Stimulated activated memory B cell treated with anti-CD40 and anti-IgM and Interleukin-4, amounts not matched to agents 10 μg/mL and 1 μg/mL and 100 μg/mL, for 72 hours (primary cell): ENCODE results near the gene KCNJ10.
"Not testable (repeated sequence)": the region's sequence is repeated elsewhere in the genome, so short reads cannot be mapped to it uniquely, and the experiment has no call there.

ENCODE experiments used
- ATAC-seq: fragments of 150-1000 bp; cut with Tn5 transposase; 2 replicates; pipeline ENCODE4 v1.10.0; 2021
- H3K27ac Mint-ChIP-seq: one replicate; pipeline ENCODE4 v1.8.0; 2022; ENCODE audit warnings: mild to moderate bottlenecking, mixed read lengths
- H3K27me3 Mint-ChIP-seq: one replicate; pipeline ENCODE4 v1.8.0; 2022; ENCODE audit warnings: mixed read lengths
- H3K36me3 Mint-ChIP-seq: one replicate; pipeline ENCODE4 v1.8.0; 2022; ENCODE audit warnings: mixed read lengths
- H3K4me1 Mint-ChIP-seq: one replicate; pipeline ENCODE4 v1.8.0; 2022; ENCODE audit warnings: mixed read lengths
- H3K4me3 Mint-ChIP-seq: one replicate; pipeline ENCODE4 v1.8.0; 2022; ENCODE audit warnings: mild to moderate bottlenecking, moderate library complexity, mixed read lengths
- H3K9me3 Mint-ChIP-seq: one replicate; pipeline ENCODE4 v1.8.0; 2022; ENCODE audit warnings: mixed read lengths

KCNJ10 gene

DNA sequence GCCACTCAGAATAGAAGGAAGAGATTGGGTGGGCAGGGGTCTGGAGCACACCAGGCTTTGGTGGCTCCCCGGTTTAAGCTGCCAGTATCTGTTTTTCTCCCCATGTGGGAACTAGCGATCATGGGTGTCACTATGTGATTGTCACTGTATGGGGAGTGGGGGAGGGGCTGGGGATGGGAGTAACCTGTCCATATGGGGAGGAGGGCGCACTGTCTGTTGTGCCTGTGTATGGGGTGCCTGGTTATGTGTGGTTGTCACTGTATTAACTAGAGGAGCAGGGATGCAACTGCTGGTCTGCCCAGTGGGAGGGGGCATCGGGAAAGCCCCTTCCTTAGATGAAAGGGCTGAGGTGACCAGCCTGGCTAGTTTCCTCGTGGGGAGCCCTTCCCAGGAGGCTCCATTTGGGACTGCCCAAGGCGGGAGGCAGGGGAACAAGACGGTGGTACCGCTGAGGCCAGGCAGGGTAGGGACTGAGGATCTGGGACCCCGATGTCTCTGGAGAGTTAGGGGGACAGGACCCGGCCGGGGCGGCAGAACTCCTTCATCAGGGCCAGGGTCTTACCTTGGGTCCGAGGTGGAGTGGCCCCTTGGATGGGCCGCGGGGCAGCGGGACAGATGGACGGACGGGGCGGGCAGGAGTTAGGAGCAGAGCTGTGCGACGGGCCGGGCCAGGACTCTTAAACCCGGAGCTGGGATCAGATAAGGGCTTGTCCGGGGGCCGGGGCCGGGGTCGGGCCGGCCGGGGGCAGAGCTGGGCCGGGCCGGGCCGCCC lies at the start of gene KCNJ10:
Gene KCNJ10 (minus strand): TSS at position 701 of the 772 bp plus-strand sequence. CDS start 27,628 bp downstream, outside the sequence.
- H3K9me3 Mint-ChIP-seq, result no peaks in the 10 kb centered on the region
- H3K27me3 Mint-ChIP-seq, result peaks cover 44% of the 10 kb centered on the region
- H3K27ac Mint-ChIP-seq, result peak within 1 kb of the TSS; percentile 16
- ATAC-seq, result no peak
- no peaks in the 10 kb centered on the region for H3K36me3 Mint-ChIP-seq
- peaks cover 21% of the 10 kb centered on the region for H3K4me1 Mint-ChIP-seq
- H3K4me3 Mint-ChIP-seq, result peak within 1 kb of the TSS; percentile 80

DNA sequence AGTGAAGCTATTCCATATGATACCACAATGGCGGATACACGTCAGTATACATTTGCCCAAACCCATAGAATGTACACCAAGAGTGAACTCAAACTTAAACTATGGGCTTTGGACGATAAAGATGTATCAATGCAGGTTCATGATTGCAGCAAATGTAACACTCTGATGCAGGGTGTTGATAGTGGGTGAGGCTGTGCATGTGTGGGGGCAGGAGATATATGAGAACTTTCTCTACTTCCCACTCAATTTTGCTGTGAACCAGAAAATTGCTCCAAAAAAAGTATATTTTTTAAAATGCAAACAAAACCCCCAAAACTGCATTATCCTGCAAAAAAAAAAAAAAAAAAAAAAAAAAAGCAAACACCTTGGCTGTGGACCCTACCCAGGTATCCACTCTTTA lies 49.0 kb upstream of the KCNJ10 start:
- Mint-ChIP-seq H3K36me3 (no peaks in the 10 kb centered on the region), H3K27me3 (peaks cover 54% of the 10 kb centered on the region), H3K4me3 (no peak overlapping the region), H3K4me1 (no peaks in the 10 kb centered on the region), H3K9me3 (no peaks in the 10 kb centered on the region), H3K27ac (no peak overlapping the region)
- no peak for ATAC-seq

DNA sequence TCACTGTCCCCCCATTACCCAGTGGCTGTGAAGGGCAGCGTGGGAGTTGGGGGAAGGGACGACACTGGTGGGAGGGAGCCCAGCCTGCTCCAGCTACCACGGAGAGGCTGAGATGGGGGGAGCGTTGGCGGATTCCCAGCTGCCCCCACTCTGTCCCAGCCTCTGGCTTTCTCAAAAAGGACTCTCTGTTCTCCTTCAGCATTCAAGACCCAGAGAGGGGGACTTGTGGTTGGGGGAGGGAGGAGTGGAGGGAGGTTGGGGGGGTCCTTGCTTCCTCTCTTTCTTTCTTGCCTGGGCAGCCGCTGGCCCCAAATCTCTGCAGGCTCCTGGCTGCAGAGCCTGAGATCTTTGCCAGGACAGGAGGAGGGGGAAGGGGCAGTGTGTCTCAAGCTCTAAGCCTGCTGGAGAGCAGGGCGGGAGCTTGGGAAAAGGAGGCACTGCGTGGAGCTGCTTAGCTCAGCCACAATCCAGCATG lies 47.8 kb upstream of the KCNJ10 start:
- ATAC-seq, result no peak
- Mint-ChIP-seq H3K27me3 (peaks cover 60% of the 10 kb centered on the region), H3K9me3 (no peaks in the 10 kb centered on the region)

DNA sequence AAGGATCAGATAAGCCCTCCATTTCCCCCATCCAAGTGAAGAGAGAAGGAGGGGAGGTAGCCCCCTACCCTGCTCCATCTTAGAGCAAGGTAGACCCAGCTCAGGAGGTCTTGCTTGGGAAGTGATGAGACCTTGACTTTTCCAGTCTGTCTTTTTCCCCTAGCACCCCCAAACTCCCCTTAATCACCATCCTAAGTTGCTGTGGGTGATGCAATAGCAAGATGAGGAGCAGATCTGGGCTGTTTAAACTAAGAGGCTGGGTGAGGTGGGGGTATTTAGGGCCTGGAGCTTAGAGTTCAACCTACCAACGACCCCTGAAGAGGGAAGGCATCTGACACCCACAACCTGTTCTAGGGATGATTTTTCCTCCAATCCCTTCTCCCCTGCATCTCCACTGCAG lies 47.3 kb upstream of the KCNJ10 start:
- Mint-ChIP-seq H3K4me3 (no peak overlapping the region), H3K9me3 (no peaks in the 10 kb centered on the region), H3K27ac (no peak overlapping the region), H3K4me1 (no peaks in the 10 kb centered on the region), H3K36me3 (no peaks in the 10 kb centered on the region), H3K27me3 (peaks cover 65% of the 10 kb centered on the region)
- no peak for ATAC-seq

More for the DNA sequence above, 47.8 kb upstream of the KCNJ10 start:
- Mint-ChIP-seq H3K4me3 (no peak overlapping the region), H3K27ac (no peak overlapping the region), H3K4me1 (no peaks in the 10 kb centered on the region), H3K36me3 (no peaks in the 10 kb centered on the region)

DNA sequence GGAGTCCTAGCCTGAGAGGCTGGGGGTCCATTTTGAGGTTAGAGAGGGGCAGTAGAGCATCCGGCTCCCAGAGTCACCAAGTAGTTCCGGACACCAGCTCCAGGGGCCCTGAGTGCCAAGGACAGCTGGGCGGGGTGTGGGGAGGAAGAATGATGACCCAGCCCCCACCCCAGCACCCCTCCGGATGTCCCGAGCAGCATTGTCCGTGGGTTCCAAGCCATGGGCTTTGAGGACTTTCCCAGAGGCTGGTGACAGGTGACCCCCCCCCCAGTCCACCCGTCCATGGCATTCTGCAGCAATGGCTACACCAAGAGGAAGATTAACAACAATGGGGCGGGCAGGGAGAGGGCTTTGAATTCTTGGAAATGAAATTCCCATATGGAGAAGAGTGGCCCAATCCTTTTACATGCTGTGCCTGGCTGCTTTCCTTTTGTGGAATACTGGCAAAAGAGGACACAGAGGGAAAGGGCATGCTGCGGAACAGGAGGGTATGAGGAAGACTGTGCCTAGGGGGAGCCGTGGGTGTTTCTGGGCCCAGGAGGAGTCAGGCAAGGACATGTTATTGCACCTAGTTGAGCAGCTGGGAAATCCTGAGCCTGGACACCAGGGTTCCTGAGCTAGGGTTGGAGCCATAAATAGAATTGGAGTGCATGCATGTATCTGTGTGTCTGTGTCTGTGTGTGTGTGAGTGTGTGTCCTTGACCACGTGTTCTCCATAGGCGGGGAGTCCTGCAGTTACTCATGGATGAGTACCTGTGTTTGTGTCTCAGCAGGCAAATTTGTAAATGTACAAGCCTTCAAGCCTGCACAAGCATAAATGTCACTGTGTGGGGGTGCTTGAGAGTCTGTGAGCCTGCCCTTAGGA lies 46.6 kb upstream of the KCNJ10 start:
- Mint-ChIP-seq H3K9me3 (no peaks in the 10 kb centered on the region), H3K4me3 (no peak overlapping the region), H3K27me3 (peaks cover 71% of the 10 kb centered on the region), H3K4me1 (no peaks in the 10 kb centered on the region), H3K36me3 (no peaks in the 10 kb centered on the region), H3K27ac (no peak overlapping the region)
- ATAC-seq, result no peak

DNA sequence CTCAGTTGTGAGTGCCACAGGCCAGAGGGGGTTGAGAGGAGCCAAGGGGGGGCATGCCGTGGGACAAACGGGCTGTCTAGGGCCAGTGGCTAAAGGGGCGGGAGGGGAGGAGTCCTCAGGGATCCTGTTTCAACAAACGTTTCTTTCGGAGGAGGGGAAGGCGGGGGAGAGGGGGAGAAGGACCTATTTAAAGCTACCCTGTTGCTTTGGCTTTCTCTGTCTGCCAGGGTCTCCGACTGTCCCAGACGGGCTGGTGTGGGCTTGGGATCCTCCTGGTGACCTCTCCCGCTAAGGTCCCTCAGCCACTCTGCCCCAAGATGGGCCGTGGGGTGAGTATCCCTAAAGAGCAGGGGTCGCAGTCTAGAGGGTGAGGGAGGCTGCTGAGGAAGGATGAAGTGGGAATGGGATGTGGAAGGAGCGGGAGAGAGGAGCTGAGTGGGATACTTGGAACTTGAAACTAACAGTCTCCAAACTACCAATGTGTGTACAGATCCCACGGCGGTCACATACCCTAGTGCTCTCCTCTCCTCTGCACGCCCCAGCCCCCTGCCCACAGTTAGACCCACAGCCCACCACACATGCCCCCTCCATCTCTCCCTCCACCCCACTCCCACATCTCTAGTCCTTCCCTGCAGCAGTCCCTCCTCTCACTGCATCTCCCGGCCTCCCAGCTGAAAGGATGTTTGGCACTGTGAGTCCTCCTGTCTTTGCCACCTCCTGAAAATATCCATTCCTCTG lies 45.8 kb upstream of the KCNJ10 start, which contains the start of gene ATP1A2:
Gene ATP1A2 (plus strand): TSS at position 215 of the 738 bp plus-strand sequence. CDS start 103 bp downstream, at position 318.
- H3K4me3 Mint-ChIP-seq, result no peak within 1 kb of the TSS
- H3K9me3 Mint-ChIP-seq, result no peaks in the 10 kb centered on the region
- peaks cover 74% of the 10 kb centered on the region for H3K27me3 Mint-ChIP-seq
- no peak for ATAC-seq
- H3K27ac Mint-ChIP-seq, result no peak within 1 kb of the TSS
- no peaks in the 10 kb centered on the region for H3K36me3 Mint-ChIP-seq
- no peaks in the 10 kb centered on the region for H3K4me1 Mint-ChIP-seq

DNA sequence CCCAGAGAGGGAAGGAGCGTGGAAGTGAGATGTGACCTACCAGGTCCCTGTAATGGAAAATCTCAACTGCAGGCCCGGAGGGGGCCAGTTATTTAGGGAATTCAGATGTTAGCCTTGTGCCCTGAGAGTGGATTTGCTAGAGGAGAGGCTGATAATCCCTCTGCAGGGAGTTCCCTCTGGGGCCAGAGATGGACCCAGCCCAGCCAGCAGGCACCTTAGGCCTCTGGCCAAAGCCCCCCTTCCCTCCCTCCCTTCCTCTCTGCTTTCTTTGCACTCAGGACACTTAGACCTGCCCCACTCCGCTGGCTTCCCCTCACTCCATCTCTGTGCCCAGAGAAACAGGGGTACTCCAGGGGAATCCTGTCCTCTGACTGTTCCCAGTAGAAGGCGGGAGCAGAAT lies 44.1 kb upstream of the KCNJ10 start:
- ATAC-seq, result no peak
- Mint-ChIP-seq H3K4me1 (peaks cover 2% of the 10 kb centered on the region), H3K36me3 (no peaks in the 10 kb centered on the region), H3K4me3 (no peak overlapping the region), H3K27ac (no peak overlapping the region), H3K9me3 (no peaks in the 10 kb centered on the region), H3K27me3 (peaks cover 71% of the 10 kb centered on the region)

DNA sequence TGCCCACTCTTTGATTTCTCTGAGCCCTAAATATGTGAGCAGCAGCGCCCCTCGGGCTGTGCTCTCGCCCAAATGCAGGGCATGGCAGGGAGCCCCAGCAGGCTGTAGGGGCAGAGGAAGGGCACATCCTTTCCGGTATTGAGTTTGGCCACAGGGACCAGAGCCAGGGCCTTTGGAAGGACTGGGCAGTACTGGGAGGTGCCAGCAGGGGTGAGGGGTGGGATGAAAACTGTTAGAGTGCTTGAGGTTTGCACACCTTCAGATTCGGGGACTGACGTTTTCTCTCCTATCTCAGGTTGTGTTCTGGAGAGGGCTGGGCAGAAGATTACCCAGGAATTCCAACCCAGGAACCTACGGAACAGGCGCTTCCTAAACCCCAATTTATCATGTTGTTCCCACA lies 43.4 kb upstream of the KCNJ10 start:
- no peaks in the 10 kb centered on the region for H3K9me3 Mint-ChIP-seq
- ATAC-seq, result no peak
- H3K4me1 Mint-ChIP-seq, result peaks cover 9% of the 10 kb centered on the region
- H3K4me3 Mint-ChIP-seq, result no peak overlapping the region
- H3K27me3 Mint-ChIP-seq, result peaks cover 69% of the 10 kb centered on the region
- no peaks in the 10 kb centered on the region for H3K36me3 Mint-ChIP-seq
- no peak overlapping the region for H3K27ac Mint-ChIP-seq

DNA sequence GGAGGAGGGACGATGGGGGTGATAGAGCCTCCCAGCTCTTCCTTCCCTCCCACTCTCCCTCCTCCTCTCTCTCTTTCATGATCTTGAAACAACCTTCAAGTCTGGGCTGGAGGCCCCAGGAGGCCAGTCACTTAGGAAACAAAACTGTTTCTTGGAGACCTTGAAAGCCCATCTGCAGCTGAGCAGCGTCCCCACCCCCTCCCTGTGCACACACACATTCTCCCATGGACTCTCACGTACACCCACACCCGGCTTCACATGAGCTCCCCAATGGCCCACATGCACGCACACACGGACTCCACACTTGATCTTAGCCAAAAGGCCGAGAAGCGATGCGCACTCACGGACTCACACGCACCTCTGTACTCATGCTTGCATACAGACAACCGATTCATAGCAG lies 42.4 kb upstream of the KCNJ10 start:
- Mint-ChIP-seq H3K36me3 (no peaks in the 10 kb centered on the region), H3K27ac (no peak overlapping the region), H3K4me1 (peaks cover 9% of the 10 kb centered on the region), H3K4me3 (no peak overlapping the region), H3K9me3 (no peaks in the 10 kb centered on the region), H3K27me3 (peaks cover 62% of the 10 kb centered on the region)
- no peak for ATAC-seq

DNA sequence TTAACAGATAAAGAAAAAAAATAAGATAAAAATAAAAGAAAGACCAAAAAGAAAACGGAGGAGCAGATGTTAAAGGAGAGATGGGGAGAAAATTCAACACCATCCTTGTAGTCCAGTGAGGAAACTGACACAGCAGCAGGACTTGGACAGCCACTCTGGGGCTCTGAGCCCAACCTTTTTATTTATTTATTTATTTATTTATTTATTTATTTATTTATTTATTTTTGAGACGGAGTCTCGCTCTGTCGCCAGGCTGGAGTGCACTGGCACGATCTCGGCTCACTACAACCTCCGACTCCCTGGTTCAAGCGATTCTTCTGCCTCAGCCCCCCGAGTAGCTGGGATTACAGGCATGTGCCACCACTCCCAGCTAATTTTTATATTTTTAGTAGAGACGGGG lies 41.5 kb upstream of the KCNJ10 start:
- H3K27me3 Mint-ChIP-seq, result peaks cover 62% of the 10 kb centered on the region
- not testable (repeated sequence) for H3K36me3 Mint-ChIP-seq, ATAC-seq

DNA sequence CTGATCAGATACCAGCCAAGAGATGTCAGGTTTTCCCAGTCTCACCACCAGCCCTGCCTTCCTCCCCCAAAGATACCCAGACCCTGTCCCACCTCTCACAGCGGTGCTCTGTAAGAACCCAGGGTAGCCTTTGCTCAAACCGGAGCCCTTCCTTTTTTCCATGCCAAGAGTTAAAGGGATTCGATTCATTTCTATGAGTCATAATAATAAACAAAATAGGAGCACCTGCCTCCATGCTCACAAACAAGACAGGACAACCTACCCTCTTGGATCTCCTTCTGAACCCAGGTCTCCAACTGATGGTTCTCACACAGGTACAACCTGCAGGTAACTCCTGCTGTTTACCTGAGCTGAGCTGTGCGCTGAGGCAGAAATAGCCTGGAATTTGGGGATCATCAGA lies 39.7 kb upstream of the KCNJ10 start:
- Mint-ChIP-seq H3K27me3 (peaks cover 44% of the 10 kb centered on the region), H3K27ac (no peak overlapping the region), H3K4me1 (peaks cover 9% of the 10 kb centered on the region), H3K9me3 (no peaks in the 10 kb centered on the region), H3K4me3 (no peak overlapping the region), H3K36me3 (no peaks in the 10 kb centered on the region)
- no peak for ATAC-seq

More for the DNA sequence above, 41.5 kb upstream of the KCNJ10 start:
- H3K9me3 Mint-ChIP-seq, H3K27ac Mint-ChIP-seq, H3K4me3 Mint-ChIP-seq, H3K4me1 Mint-ChIP-seq: not testable (repeated sequence)

DNA sequence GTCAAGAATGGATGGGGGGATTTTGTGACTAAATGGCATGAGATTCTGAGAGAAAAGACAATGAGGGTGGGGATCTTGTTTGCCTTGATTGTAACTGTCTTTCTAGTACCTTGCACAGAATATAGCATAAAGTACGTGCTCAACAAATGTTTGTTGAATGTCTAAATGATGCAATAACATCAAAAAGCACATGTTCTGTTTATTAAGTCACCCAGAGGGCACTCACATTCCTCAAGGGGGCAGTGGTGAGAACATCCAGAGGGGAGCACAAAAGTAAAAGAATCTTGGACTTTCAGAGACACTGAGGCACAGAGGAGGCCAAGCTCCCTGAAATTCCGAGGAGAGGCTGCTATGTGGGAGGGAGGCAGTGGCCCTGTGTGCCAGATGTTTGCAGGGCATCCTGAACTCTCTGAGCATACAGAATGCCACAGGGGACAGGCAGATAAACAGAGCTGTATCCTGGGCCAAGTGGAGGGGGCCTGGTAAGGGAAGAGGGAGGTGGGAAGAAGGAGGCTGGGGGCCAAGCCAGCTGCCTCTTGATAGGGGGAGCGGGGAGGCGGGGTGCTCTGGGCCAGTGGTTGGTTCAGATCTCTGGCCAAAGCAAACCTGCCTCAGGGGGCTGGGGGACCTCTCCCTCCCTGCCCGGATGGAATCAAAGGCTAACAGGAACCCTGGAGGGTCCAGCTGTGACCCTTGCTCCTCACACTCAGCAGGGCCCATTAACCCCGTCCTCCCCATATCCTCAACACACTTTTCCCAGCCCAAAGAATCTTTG lies 39.1 kb upstream of the KCNJ10 start:
- no peak overlapping the region for H3K4me3 Mint-ChIP-seq

DNA sequence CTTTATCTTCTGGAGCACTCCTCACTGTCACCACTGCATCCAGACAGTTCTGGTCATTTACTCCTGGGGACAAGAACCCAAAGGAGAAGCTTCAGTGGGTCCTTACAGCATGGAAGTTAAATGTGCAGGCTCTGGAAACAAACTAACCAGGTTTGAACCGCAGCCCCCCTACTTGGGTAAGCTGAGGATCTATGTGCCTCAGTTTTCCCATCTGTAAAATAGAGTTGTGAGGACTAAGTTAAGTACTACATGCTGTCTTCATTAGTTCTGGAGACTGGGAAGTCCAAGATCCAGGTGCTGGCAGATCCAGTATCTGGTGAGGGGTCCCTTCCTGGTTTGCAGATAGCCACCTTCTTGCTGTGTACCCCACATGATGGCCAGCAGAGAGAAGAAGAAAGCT lies 37.6 kb upstream of the KCNJ10 start:
- Mint-ChIP-seq H3K36me3 (no peaks in the 10 kb centered on the region), H3K27me3 (peaks cover 24% of the 10 kb centered on the region), H3K4me1 (peaks cover 14% of the 10 kb centered on the region), H3K9me3 (no peaks in the 10 kb centered on the region), H3K27ac (no peak overlapping the region), H3K4me3 (no peak overlapping the region)
- no peak for ATAC-seq

More for the DNA sequence above, 39.1 kb upstream of the KCNJ10 start:
- Mint-ChIP-seq H3K4me1 (peaks cover 9% of the 10 kb centered on the region), H3K9me3 (no peaks in the 10 kb centered on the region), H3K27me3 (peaks cover 39% of the 10 kb centered on the region), H3K36me3 (no peaks in the 10 kb centered on the region), H3K27ac (no peak overlapping the region)
- no peak for ATAC-seq

DNA sequence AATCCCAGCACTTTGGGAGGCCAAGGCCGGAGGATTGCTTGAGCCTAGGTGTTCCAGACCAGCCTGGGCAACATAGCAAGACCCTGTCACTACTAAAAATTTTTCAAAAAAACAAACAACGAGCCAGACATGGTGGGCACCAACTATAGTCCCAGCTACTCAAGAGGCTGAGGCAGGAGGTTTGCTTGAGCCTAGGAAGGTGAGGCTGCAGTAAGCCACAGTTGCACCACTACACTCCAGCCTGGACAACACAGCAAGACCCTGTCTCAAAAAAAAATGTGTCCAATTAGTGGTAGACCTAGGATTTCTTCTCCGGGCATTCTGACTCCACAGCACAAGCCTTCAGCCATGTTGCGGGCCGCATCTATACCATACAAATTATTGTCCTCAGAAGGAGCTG lies 35.2 kb upstream of the KCNJ10 start:
- no peaks in the 10 kb centered on the region for H3K36me3 Mint-ChIP-seq
- H3K4me1 Mint-ChIP-seq, result peaks cover 25% of the 10 kb centered on the region
- no peak for ATAC-seq
- peaks cover 8% of the 10 kb centered on the region for H3K27me3 Mint-ChIP-seq
- H3K9me3 Mint-ChIP-seq, result no peaks in the 10 kb centered on the region
- H3K4me3 Mint-ChIP-seq, result no peak overlapping the region
- no peak overlapping the region for H3K27ac Mint-ChIP-seq
